Stimulated activated CD8-positive, alpha-beta memory T cell treated with anti-CD3 and anti-CD28 coated beads, Interleukin-4, amount 100 ng/mL, for 4 hours (primary cell): ENCODE results near the gene CACNA2D2.

ENCODE experiments used
- DNase-seq, 2 donors: peaks; one replicate each; pipeline ENCODE4 v3.0.0-alpha.2; 2020; ENCODE audit warnings: low read depth in 2 of 2, low spot score in 1 of 2

Gene CACNA2D2

GRCh38 chr3:50503504-50504342 is at the start of gene CACNA2D2:
Gene CACNA2D2 (minus strand): TSS chr3:50503634. CDS start chr3:50503423, 211 bp downstream.
- DNase-seq, result peak; percentile 19 to 49

- DNase-seq, result no peak
Measured at GRCh38 chr3:50552598-50552997, 49.2 kb upstream of the CACNA2D2 start.

- no peak for DNase-seq
Measured at GRCh38 chr3:50551681-50552435, 48.4 kb upstream of the CACNA2D2 start.

GRCh38 chr3:50551054-50551659 is 47.7 kb upstream of the CACNA2D2 start:
- DNase-seq, result no peak

GRCh38 chr3:50550079-50550736 is 46.8 kb upstream of the CACNA2D2 start:
- DNase-seq, result peak; percentile 27 to 44

- no peak for DNase-seq
Measured at GRCh38 chr3:50549226-50549625, 45.8 kb upstream of the CACNA2D2 start.

GRCh38 chr3:50545781-50546180 is 42.3 kb upstream of the CACNA2D2 start:
- DNase-seq, result no peak

GRCh38 chr3:50542177-50543034 is 39.0 kb upstream of the CACNA2D2 start:
- peak in 1 of 2 donors; percentile 42 for DNase-seq

- DNase-seq, result no peak
Measured at GRCh38 chr3:50539356-50540286, 36.2 kb upstream of the CACNA2D2 start.

- DNase-seq, result no peak
Measured at GRCh38 chr3:50537421-50538129, 34.1 kb upstream of the CACNA2D2 start.

GRCh38 chr3:50536471-50537180 is 33.2 kb upstream of the CACNA2D2 start:
- DNase-seq, result no peak

GRCh38 chr3:50534681-50535330 is 31.4 kb upstream of the CACNA2D2 start:
- no peak for DNase-seq

- DNase-seq, result no peak
Measured at GRCh38 chr3:50533807-50534461, 30.5 kb upstream of the CACNA2D2 start.

GRCh38 chr3:50533316-50533715 is 29.9 kb upstream of the CACNA2D2 start:
- DNase-seq, result no peak

GRCh38 chr3:50532062-50532705 is 28.8 kb upstream of the CACNA2D2 start:
- DNase-seq, result no peak

- no peak for DNase-seq
Measured at GRCh38 chr3:50531201-50531600, 27.8 kb upstream of the CACNA2D2 start.
